Fibroblast of upper back skin (primary cell): ENCODE measurements around the gene TBC1D5.
"Not testable (repeated sequence)": the region's sequence is repeated elsewhere in the genome, so short reads cannot be mapped to it uniquely, and the experiment has no call there.

Experiments
- DNase-seq: peaks from one replicate; pipeline ENCODE4 v3.0.0-alpha.2; 2013

Gene TBC1D5

GRCh38 chr3:17742102-17742879 is at the start of gene TBC1D5:
TBC1D5 (minus strand) TSS chr3:17742631; CDS start chr3:17508570, 234,061 bp downstream.
- DNase-seq, result peak; percentile 98

GRCh38 chr3:17783426-17783825 is 41.0 kb upstream of the TBC1D5 start:
- no peak for DNase-seq

DNA sequence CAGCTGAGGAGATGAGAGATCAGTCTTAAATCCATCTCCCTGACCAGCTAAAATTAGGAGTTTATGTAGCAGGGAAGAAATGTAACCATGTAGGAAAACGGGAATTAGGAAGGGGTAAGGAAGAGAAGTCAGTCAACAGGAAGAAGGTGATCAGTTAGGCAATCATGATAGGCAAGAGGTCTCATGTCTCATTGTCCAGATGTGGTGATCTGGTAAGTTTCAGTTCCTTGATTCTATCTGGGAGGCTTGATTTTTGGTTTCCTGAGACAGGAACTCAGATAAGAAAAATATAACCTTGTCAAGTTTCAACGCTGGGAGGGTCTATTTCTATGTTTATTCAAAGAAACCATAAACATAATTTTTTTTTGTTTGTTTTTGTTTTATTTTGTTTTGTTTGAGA is 40.3 kb upstream of the TBC1D5 start:
- DNase-seq, result no peak

GRCh38 chr3:17780369-17780768 is 37.9 kb upstream of the TBC1D5 start:
- DNase-seq, result not testable (repeated sequence)

DNA sequence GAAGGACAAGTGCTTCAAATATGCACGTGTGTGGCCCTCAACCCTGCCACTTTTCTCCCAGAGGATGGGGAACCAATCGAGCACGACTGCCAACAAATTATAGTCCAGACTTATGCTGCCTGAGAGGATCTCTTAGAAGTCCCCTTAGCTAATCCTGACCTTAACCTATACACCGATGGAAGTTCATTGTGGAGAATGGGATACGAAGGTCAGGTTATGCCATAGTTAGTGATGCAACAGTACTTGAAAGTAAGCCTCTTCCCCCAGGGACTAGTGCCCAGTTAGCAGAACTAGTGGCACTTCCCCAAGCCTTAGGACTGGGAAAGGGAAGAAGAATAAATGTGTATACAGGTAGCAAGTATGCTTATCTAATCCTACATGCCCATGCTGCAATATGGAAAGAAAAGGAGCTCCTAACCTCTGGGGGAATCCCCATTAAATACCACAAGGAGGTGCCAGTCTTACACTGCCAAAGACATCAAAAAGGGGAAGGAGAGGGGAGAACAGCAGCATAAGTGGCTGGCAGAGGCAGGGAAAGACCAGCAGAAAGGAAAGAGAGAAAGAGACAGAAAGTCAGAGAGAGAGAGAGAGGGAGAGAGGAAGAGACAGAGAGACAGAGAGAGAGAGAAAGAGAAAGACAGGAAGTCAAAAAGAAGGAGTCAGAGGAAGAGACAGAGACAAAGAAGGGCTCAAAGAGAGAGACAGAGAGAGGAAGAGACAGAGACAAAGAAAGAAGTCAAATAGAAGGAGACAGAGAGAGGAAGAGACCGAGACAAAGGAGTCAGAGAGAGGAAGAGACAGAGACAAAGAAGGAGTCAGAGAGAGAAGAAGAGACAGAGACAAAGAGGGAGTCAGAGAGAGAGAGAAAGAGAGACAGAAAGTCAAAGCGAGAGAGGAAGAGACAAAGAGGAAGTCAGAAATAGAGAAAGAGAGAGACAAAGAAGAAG is 37.1 kb upstream of the TBC1D5 start:
- DNase-seq, result not testable (repeated sequence)

GRCh38 chr3:17777326-17777725 is 34.9 kb upstream of the TBC1D5 start:
- not testable (repeated sequence) for DNase-seq

DNA sequence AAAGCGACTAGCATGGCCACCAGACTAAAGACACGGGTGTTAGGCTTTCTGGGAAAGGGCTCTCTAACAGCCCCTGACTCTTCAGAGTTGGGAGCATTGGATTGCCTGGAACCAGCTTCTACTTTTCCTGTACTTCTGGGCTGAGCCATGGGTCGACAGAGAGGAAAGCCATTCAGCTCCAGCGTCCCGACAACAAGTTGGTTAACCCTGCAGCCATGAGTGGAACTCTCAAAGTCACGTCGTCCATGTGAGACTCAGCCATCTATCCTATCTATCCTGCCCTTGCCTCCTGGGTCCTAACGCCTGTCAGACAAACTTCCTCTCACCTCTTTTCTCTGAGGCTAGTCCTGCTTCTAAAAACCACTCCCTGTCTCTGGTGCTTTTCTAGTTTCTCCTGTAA is 32.6 kb upstream of the TBC1D5 start:
- DNase-seq, result no peak

GRCh38 chr3:17774180-17774910 is 31.9 kb upstream of the TBC1D5 start:
- not testable (repeated sequence) for DNase-seq

DNA sequence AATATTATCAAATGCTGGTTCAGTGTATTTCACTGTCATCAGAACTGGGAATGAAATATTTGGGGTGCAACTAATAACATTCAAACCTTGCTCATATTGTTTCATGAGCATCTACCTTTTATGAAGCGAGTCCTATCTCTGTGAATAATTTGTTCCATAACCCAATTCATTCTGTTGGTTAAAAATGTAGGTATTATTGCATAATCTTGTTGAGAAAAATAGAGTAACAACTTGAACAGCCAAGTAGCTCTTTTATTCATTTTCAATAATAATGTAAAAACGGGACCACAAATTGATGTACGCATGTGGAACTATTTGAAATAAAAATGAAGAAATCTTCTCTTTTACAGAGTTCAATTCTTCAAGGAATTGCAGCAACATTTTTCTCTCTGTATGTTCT is 30.1 kb upstream of the TBC1D5 start:
- no peak for DNase-seq

- no peak for DNase-seq
Measured at GRCh38 chr3:17771177-17772017, 29.0 kb upstream of the TBC1D5 start.

- DNase-seq, result no peak
Measured at GRCh38 chr3:17770682-17771081, 28.3 kb upstream of the TBC1D5 start.

DNA sequence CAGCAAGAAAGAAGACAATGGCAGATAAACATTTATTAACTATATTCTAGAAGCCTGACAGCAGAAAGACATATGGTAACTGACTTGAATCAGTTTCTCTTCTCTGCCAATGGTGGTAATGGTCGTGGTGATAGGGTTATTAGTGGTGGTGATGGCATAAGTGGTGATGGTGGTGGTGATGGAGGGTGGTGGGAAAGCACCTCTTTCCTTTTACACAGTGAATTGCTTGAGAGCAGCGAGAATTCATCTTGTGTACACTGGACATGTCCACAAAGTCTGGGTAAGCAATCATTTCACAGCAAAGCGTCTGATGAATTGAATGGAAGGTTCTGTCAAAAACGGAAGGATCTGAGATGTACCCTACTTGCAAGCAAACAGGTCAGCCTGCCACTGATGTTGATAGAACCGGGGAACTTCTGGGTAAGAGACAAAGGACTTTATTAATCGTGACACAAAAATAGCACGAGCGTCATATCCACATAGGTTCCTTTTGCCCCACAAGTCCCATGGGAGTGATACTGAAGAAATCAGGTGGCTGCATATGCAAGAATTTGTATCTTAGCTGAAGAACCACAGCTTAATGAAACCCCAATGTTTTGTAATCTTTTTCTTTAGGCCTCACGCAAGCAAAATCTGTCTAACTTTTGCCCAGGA is 23.5 kb upstream of the TBC1D5 start:
- no peak for DNase-seq

GRCh38 chr3:17761563-17761962 is 19.1 kb upstream of the TBC1D5 start:
- DNase-seq, result no peak

- no peak for DNase-seq
Measured at GRCh38 chr3:17759901-17760300, 17.5 kb upstream of the TBC1D5 start.

DNA sequence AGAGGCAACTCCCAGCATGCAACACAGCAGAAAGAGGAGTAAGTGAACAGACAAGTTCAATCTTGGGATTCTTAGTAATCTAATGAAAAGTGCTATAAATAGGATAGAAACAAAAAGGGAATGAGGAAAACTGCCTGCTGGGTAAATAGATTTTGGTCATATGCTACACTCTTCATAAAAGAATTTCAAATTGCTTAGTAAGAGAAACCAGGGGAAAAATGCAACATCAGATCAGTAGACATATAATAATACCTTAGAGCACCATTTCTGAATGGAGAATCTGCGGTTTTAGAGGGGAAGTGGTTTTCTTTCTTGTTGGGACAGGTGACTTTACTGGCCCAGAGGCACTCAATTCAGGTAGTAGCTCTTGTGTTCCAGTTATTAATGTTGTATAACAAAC is 13.4 kb upstream of the TBC1D5 start:
- DNase-seq, result no peak

DNA sequence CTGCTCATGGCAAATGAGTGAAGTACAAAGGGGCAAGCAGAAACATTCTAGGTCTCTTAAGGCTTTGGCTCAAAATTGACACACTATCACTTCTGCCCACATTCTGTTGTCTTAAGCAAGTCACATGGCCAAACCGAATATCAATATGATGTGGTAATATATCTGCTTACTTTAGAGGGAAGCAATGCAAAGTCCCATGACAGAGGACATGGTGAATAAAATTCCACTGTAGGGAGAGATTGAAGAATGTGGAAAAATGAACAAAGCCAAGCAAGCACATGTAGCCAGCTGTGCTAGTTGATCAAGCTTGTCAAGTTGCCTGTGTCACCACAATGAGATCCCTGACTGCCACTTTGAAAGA is 11.2 kb upstream of the TBC1D5 start:
- no peak for DNase-seq

- no peak for DNase-seq
Measured at GRCh38 chr3:17752876-17753631, 10.6 kb upstream of the TBC1D5 start.

DNA sequence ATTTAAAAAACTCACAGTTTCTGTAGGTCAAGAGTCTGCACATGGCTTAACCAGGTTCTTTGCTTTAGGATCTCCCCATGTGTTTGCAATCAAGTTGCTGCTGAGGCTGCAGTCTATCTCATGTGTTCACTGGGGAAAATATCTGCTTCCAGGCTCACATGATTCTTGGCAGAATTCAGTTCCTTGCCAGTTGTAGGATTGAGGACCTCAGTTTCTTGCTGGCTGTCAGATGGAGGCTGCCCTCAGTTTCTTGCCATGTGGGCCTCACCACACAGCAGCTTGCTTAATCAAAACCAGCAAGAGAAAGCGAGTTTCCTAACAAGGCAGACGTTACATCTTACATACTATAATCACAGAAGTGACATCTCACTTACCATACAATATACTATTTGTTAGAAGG is 10.0 kb upstream of the TBC1D5 start:
- DNase-seq, result no peak

- DNase-seq, result no peak
Measured at GRCh38 chr3:17749705-17750293, 7.4 kb upstream of the TBC1D5 start.

GRCh38 chr3:17749281-17749680 is 6.8 kb upstream of the TBC1D5 start:
- DNase-seq, result no peak

DNA sequence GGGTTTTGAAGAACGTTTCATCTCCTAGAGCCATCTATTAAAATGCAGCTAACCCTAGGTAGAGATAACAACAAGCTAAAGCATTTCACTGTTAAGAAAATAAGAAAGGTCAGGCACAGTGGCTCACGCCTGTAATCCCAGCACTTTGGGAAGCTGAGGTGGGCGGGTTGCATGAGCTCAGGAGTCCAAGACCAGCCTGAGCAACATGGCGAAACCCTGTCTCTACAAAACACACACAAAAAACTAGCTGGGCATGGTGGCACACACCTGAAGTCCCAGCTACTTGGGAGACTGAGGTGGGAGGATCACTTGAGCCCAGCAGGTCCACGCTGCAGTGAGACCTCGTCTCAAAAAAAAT is 5.4 kb upstream of the TBC1D5 start:
- DNase-seq, result no peak
